GM19240 (cell line): ENCODE data around the gene KHDC1L.
"Not testable (repeated sequence)": the region's sequence is repeated elsewhere in the genome, so short reads cannot be mapped to it uniquely, and the experiment has no call there.

ENCODE experiments used
- DNase-seq: peaks from one replicate; pipeline ENCODE4 v3.0.0; 2011; ENCODE audit warnings: low spot score; ENCODE audit not compliant: insufficient read length

KHDC1L gene

GRCh38 chr6:73207221-73207837 lies 18.0 kb downstream of the KHDC1L start:
- DNase-seq = no peak

GRCh38 chr6:73204252-73204651 lies 21.0 kb downstream of the KHDC1L start:
- DNase-seq = no peak

- no peak for DNase-seq
These were observed 22.2 kb downstream of the KHDC1L start for GRCh38 chr6:73203098-73203497.

GRCh38 chr6:73200735-73201134 lies 24.6 kb downstream of the KHDC1L start:
- DNase-seq = no peak

GRCh38 chr6:73200247-73200646 lies 25.0 kb downstream of the KHDC1L start:
- DNase-seq = no peak

- no peak for DNase-seq
These were observed 30.6 kb downstream of the KHDC1L start for GRCh38 chr6:73194744-73195143.

- not testable (repeated sequence) for DNase-seq
These were observed 32.0 kb downstream of the KHDC1L start for GRCh38 chr6:73193302-73193701.

GRCh38 chr6:73182021-73182607 lies 43.2 kb downstream of the KHDC1L start:
- DNase-seq = no peak

- peak; percentile 29 for DNase-seq
These were observed 44.3 kb downstream of the KHDC1L start for GRCh38 chr6:73180763-73181619.

GRCh38 chr6:73180076-73180738 lies 45.1 kb downstream of the KHDC1L start:
- no peak for DNase-seq

- DNase-seq = no peak
These were observed 47.9 kb downstream of the KHDC1L start for GRCh38 chr6:73177221-73177944.

- DNase-seq = no peak
These were observed 49.2 kb downstream of the KHDC1L start for GRCh38 chr6:73176057-73176456.

- no peak for DNase-seq
These were observed 50.6 kb downstream of the KHDC1L start for GRCh38 chr6:73174646-73175045.
